SW480 (cell line): ENCODE data around the gene SF3B1.
"Not testable (repeated sequence)": the region's sequence is repeated elsewhere in the genome, so short reads cannot be mapped to it uniquely, and the experiment has no call there.

Source experiments
- DNase-seq: peaks from one replicate; pipeline ENCODE4 v3.0.0-alpha.2; 2016; ENCODE audit warnings: low spot score

SF3B1 gene

GRCh38 chr2:197379308-197379917 is 55.4 kb downstream of the SF3B1 start:
- DNase-seq: not testable (repeated sequence)

DNA sequence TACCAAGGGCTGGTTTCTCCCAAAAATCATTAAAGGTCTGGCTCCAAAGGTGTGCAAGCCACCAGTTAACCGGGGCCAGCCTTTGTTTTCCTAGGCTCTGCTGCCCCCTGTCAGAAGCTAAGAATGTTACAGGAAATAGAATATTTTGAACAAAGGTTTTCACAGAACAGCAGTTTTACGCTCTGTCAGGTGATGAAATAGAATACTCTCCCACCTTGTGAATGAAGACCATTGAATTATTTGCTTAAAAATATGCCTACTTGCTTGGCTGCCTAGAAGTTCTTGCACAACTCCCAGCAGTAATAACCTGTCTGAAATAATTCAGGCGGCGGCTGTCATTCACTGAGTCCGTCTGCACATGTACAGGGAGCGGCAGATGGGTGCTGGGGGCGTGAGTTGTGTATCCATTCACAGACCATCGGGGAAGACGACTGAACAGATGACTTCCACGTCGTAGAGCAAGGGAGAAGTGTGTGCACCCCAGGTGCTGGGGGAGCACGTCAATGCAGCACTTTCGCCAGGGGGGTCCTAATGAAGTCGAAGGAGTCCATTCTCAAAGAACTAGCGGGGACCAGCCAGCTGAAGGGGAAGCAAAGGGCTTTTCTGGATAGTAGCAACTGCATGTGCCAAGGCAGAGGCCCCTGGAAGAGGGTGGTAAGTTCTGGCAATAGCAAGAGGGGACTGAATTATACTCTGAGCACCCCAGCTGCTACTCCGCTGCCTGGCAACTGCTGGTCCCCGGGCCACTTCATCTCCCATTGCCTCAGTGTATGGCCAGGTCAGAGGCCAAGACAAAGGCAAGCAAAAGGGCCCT is 56.1 kb downstream of the SF3B1 start:
- peak; percentile 52 for DNase-seq

DNA sequence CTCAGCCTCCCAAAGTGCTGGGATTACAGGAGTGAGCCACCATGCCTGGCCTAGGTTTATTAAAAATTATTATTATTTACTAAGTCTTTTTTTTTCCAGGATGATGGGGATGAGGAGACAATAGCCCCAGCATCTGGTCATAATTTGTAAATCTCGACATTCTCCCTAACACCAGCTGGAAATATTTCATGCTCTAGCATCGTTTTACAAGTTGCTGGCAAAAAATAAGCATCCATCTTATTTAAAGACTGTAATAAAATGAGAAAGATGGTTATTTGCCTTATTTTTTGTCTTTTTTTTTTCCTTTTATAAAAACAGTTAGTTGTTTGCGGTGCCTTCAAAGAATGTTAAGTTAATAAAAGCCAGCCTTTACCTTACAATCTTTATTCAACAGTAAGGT is 56.7 kb downstream of the SF3B1 start:
- DNase-seq: no peak

- DNase-seq: no peak
These were observed 57.2 kb downstream of the SF3B1 start for GRCh38 chr2:197377670-197378069.

DNA sequence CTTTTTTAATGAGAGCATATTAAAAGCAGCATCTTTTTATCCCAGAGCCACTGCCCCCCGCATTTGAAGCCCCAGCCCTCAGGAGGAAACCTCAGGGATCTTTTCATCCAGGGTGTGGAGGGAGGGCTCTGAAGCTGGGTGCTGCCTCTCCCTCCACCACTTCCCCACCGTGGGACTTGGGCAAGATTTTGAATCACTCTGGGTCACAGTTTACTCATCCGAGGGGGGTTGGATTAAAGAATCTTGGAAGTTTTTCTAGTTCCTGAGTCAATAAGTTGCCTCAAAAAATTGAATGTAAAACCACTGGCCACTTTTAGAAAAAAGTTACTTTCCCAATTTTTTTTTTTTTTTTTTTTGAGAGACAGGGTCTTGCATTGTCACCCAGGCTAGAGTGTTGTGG is 62.2 kb downstream of the SF3B1 start:
- DNase-seq: no peak

DNA sequence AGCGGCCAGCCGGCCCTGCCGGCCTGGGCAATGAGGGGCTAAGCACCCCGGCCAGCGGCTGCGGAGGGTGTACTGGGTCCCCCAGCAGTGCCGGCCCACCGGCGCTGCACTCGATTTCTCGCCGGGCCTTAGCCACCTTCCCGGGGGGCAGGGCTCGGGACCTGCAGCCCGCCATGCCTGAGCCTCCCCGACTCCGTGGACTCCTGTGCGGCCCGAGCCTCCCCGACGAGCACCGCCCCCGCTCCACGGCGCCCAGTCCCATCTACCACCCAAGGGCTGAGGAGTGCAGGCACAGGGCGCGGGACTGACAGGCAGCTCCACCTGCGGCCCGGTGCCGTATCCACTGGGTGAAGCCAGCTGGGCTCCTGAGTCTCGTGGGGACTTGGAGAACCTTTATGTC is 64.2 kb downstream of the SF3B1 start:
- DNase-seq: not testable (repeated sequence)

- DNase-seq: no peak
These were observed 64.9 kb downstream of the SF3B1 start for GRCh38 chr2:197369933-197370320.

DNA sequence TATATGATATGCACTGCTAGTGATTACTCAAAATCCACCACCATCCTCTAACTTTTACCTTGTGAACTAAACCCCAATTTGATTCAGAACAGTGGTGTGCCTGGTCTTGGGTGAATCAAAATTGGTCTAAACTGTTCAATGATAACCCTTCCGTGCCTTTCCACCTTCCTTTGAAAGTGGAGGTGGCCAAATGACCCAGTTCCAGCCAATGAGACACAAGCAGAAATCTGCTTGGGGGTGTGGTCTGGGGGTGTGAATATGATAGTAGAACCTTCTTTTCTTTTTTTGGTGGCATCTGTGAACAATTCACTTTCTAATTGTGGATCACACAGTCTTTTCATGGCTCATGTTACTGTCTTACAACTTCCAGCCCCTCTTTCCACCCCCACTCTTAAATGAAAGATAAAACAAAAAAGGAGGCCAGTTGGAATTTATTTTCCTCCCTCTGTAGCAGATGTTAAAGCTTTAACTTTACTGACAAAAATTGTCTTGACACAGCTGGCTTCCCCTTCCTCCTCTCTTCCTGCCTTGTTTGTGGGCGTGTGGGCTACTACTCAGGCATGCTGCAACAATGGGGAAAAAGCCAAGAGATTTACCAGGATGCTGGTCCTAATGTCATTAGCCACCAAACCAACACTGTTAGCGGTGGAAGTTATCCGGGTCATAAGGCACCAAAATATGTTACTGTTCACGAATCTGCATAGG is 65.4 kb downstream of the SF3B1 start:
- DNase-seq: no peak

GRCh38 chr2:197368412-197368811 is 66.4 kb downstream of the SF3B1 start:
- DNase-seq: no peak

DNA sequence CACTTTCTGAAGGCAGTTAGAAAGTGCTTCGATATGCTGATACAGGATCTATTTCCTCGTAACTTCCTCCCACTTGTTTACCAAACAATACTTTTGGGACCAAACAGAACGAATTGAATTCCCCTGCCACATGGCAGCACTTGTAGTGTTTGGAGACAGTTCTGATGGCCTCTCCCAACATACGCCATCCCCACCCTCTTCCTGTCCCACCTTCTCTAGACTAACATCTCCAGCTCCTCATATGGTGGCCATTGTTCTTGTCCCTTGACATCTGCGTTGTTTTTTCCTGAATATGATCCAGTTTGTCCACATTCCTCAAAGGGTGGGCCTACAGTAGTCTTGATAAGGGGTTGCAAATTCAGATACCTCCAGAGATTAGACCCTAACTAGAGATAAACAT is 70.8 kb downstream of the SF3B1 start:
- no peak for DNase-seq

DNA sequence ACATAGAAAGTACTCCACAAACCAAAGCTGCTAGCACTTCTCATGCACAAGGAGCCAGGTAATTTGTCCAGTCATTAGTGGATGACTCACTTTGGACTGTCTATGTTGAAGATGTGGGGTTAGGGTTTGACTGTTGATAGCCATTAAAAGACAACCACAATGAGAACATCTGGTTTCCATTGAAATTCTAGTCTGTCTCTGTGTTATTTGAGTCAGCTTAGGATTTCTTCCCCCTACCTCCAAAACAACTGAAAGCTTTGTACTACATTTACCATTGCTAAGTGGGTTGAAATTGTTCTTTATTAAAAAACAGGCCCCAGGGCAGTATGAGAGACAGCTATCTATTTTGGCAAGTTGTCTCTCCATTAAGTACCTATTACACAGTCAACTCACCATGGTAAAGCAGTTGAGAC is 74.1 kb downstream of the SF3B1 start:
- DNase-seq: no peak

DNA sequence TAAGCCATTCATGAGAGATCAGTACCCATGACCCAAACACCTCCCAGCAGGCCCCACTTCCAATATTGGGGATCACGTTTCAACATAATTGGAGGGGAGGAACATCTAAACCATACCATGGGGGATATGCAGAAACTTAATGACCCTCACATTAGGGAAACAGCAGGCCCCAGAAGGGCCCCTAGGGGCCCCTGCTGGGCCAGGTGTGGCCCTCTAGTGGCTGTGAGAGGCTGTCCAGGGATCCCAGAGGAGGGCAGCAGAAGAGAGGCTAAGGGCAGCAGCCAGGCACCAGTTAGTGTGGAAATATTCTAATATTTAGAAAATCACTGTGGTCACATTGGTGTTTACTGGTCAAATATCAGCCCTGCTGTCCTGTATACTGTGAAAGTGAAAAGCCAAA is 75.0 kb downstream of the SF3B1 start:
- DNase-seq: no peak

DNA sequence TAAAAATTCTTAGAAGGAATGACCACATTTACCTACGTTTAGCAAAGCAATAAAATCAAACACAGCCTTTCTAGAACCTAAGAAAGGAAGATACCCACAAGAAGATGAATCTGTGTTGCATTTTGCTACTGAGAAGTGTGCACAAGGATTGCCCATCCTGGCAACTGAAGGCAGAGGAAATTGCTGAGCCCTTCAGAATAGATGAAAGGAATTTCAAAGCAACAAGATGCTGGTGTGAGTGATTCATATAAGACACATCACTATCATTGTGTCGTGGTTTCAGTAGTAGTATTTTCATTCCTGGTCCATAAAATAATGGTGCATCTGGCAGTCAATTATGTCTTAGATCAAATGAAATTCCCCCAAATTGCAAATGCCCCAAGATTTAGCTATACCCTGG is 75.9 kb downstream of the SF3B1 start:
- no peak for DNase-seq

DNA sequence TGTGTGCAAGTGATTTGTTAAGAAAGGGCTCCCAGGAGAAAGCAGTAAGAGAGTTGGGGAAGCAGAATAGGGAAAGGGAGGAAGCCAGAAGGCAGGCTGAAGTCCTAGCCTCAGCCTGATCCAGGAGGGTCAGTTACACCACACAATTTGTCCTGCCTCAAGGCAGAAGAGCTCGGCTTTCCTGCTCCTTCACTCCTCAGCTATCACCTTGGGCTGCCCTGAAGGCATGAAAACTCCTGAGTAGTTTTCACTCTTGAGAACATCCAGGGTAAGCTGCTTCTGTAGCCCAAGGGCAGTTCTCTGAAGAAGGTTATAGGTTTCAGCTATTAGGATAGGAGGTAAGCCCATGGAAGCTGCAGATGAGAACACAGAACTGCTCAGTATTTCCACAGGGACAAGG is 76.8 kb downstream of the SF3B1 start:
- DNase-seq: no peak

- no peak for DNase-seq
These were observed 78.7 kb downstream of the SF3B1 start for GRCh38 chr2:197356136-197356535.

GRCh38 chr2:197354169-197354558 is 80.7 kb downstream of the SF3B1 start:
- DNase-seq: no peak

DNA sequence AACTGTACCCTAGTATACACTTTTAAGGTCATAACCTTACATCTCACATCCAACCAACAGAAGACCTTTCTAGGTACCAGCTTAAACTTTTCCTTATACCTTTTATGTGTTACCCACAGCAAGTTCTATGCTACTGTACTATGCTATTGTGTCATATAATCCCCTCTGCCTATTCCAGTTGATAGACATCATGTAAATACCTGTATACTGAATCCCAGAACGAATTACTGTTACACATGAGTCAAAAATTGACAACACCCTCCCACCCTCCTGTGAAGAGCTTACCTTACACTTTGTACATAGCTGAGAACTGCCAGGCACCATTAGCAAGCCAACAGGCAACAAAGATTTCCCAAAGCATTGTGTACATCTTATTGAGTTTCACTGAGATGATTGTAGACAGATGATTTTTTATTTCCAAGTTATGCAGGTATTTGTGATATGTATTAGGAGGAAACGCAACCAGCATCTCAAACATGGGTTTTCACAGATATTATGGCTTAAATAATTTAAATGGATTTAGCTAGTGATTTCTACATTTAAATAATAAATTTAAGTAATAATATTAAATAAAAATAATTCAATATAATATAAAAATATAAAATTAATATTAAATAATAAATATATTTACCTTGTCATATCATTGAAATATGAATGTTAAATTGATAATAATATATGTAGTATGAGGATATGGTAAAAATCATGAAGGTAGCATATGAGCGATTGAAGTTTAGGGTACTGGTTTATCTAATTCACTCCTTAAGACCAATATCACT is 81.2 kb downstream of the SF3B1 start:
- no peak for DNase-seq

GRCh38 chr2:197349699-197350098 is 85.1 kb downstream of the SF3B1 start:
- DNase-seq: no peak

DNA sequence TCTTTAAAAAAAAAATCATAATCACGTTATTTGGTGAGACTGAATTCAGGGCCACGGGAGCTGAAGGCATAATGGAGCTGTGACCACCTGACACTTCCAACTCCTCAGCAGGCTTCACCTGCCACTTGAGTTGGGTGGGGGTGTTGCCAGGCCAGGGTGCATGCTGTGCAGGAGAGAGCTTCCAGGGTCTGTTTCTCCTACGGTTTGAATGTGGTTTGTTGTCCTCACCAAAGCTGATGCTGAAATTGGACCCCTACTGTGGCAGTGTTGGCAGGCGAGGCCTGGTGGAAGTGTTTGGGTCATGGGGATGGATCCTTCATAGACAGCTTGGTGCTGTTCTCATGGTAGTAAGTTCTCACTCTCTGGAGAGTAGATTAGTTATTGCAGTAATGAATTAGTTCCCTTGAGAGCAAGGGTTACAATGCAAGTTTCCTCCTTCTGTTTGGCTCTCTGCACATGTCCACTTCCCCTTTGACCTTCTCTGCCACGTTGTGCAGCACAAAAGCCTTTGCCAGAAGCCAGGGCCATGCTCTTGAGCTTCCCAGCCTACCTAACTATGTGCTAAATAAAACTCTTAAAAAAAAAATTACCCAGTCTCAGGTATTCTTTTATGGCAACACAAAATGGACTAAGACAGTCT is 86.0 kb downstream of the SF3B1 start:
- no peak for DNase-seq

DNA sequence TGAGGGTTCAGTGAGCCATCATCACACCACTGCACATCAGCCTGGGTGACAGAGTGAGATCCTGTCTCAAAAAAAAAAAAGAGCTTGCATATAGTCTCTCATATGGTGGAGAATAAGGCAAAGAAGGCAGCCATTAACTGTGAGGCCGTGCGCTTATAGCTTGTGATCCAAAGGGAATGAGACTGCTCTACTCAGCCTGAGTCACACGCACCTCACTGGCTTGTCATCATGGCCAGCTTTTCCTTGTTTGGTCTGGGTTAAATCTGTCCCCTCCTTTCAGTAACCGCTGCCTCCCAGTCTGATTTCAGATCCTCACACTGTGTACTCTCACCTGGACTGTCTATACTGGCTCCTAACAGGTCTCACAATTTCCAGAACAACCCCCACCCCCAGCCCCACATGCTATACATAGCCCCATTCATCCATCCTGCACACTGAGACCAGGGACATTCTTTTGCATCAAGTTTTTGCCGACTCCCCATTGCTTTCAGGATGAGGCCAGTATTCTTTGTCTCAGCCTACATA is 88.9 kb downstream of the SF3B1 start:
- no peak for DNase-seq

GRCh38 chr2:197343968-197344367 is 90.9 kb downstream of the SF3B1 start:
- DNase-seq: not testable (repeated sequence)

- DNase-seq: no peak
These were observed 94.2 kb downstream of the SF3B1 start for GRCh38 chr2:197340591-197340990.
